HCT116 (cell line): ENCODE results near the gene NGRN. TPM values are rescaled to one million over a fixed set of nuclear protein-coding genes. Genes with fewer than 3 reads are reported as not detected.

Source experiments
- ATAC-seq: fragments of 200-7000 bp; cut with Tn5 transposase; 2 replicates; pipeline ENCODE4 v1.9.1; 2020; ENCODE audit warnings: mild to moderate bottlenecking, moderate library complexity
- BruUV-seq: library from RNA; stranded (reverse); fragments of 400-500 nt; replicated peaks from 2 replicates; lab custom pipeline; 2021; lab: Mats Ljungman, UMichigan
- CTCF ChIA-PET: fragments of 300-600 bp; sonication (Branson Sonifier 250); formaldehyde crosslinking; loops from one replicate; lab custom pipeline; 2021; ENCODE audit warnings: antibody characterized with exemption; lab: Charles Lee
- POLR2A ChIA-PET: fragments of 300-600, 350-600 bp; sonication (Branson Sonifier 250); formaldehyde crosslinking; loops from one replicate; lab custom pipeline; 2021; ENCODE audit warnings: antibody characterized with exemption; lab: Charles Lee
- RAD21 ChIA-PET, 2 experiments: fragments of 300-600 bp; sonication (Branson Sonifier 250); formaldehyde crosslinking; loops; one replicate each; lab custom pipeline; 2023; ENCODE audit warnings: low total read pairs in 2 of 2; ENCODE audit not compliant: uncharacterized antibody in 2 of 2, unreplicated experiment in 2 of 2, low non-redundant PET in 1 of 2; lab: Charles Lee
- DNase-seq: peaks from one replicate; pipeline ENCODE4 v3.0.0-alpha.2; 2010; ENCODE audit warnings: low read depth, low spot score
- H2AFZ ChIP-seq: fragments of 200-600 bp; shearing (Covaris generic), sonication (generic); 2 replicates; pipeline ENCODE4 v1.6.1; 2017; ENCODE audit warnings: low read depth, mixed run types, mixed read lengths, antibody characterized with exemption, low read length; ENCODE audit not compliant: poor library complexity, severe bottlenecking
- H3K27ac ChIP-seq: 2 replicates; pipeline ENCODE4 v1.5.1; 2012; ENCODE audit warnings: low read depth, low read length
- H3K27me3 ChIP-seq: fragments of 200-600 bp; sonication (generic); 2 replicates; pipeline ENCODE4 v1.6.1; 2016; ENCODE audit warnings: mixed run types, low read length, mixed read lengths; ENCODE audit not compliant: insufficient read depth
- H3K36me3 ChIP-seq, 2 experiments: fragments of 200-500 bp in 1 of 2; fragments of 200-600 bp in 1 of 2; sonication (Bioruptor generic) in 1 of 2; sonication (generic) in 1 of 2; 2 replicates each; pipeline versions ENCODE4 v1.5.1 to v1.6.1; 2014 to 2016; ENCODE audit warnings: low read length in 2 of 2, inconsistent platforms in 1 of 2, mixed read lengths in 1 of 2, mixed run types in 1 of 2; ENCODE audit not compliant: insufficient read depth in 2 of 2, control insufficient read depth in 1 of 2
- H3K4me1 ChIP-seq, 2 experiments: fragments of 200-600 bp in 1 of 2; sonication (generic) in 1 of 2; 2 replicates each; pipeline versions ENCODE4 v1.5.1 to v1.6.1; 2012 to 2017; ENCODE audit warnings: low read length in 2 of 2, inconsistent platforms in 1 of 2, mild to moderate bottlenecking in 1 of 2, mixed read lengths in 1 of 2, mixed run types in 1 of 2, moderate library complexity in 1 of 2; ENCODE audit not compliant: insufficient read depth in 2 of 2, control insufficient read depth in 1 of 2
- H3K4me2 ChIP-seq: fragments of 200-600 bp; sonication (generic); 2 replicates; pipeline ENCODE4 v1.6.1; 2017; ENCODE audit warnings: mixed run types, low read length, mixed read lengths
- H3K4me3 ChIP-seq, 2 experiments: fragments of 200-600 bp in 1 of 2; sonication (generic) in 1 of 2; replicated peaks in 1 of 2; 2 replicates each; pipeline ENCODE4 v1.5.1; 2011 to 2016; ENCODE audit warnings: low read length in 2 of 2, control low read depth in 1 of 2, low read depth in 1 of 2, mild to moderate bottlenecking in 1 of 2, mixed read lengths in 1 of 2, mixed run types in 1 of 2
- H3K79me2 ChIP-seq: fragments of 200-600 bp; sonication (generic); 2 replicates; pipeline ENCODE4 v1.6.1; 2017; ENCODE audit warnings: mild to moderate bottlenecking, mixed run types, low read length, moderate library complexity, mixed read lengths; ENCODE audit not compliant: insufficient read depth
- H3K9ac ChIP-seq: fragments of 200-600 bp; sonication (generic); 2 replicates; pipeline ENCODE4 v1.6.1; 2016; ENCODE audit warnings: low read length, mixed read lengths
- H3K9me2 ChIP-seq: fragments of 200-600 bp; sonication (generic), shearing (Covaris generic); 2 replicates; pipeline ENCODE4 v1.6.1; 2017; ENCODE audit warnings: mixed run types, mild to moderate bottlenecking, moderate library complexity; ENCODE audit not compliant: insufficient read depth
- H3K9me3 ChIP-seq, 2 experiments: fragments of 200-500 bp in 1 of 2; fragments of 200-600 bp in 1 of 2; sonication (Bioruptor generic) in 1 of 2; sonication (generic) in 1 of 2; 2 replicates each; pipeline ENCODE4 v1.6.1; 2014 to 2017; ENCODE audit warnings: low read length in 2 of 2, mixed read lengths in 2 of 2, inconsistent platforms in 1 of 2, low read depth in 1 of 2, mild to moderate bottlenecking in 1 of 2, mixed run types in 1 of 2, moderate library complexity in 1 of 2; ENCODE audit not compliant: control insufficient read depth in 1 of 2, insufficient read depth in 1 of 2
- H4K20me1 ChIP-seq: fragments of 200-600 bp; sonication (generic), shearing (Covaris generic); 2 replicates; pipeline ENCODE4 v1.6.1; 2017; ENCODE audit warnings: mixed run types, mild to moderate bottlenecking, moderate library complexity; ENCODE audit not compliant: insufficient read depth
- CBX3 ChIP-seq: IDR thresholded peaks from 2 replicates; pipeline ENCODE4 v1.6.1; 2012; ENCODE audit warnings: low read depth
- CEBPB ChIP-seq: IDR thresholded peaks from 2 replicates; pipeline ENCODE4 v1.6.1; 2012; ENCODE audit warnings: low read depth
- ELF1 ChIP-seq: IDR thresholded peaks from 2 replicates; pipeline ENCODE4 v1.6.1; 2012; ENCODE audit warnings: low read depth, borderline replicate concordance
- EZH2 ChIP-seq: fragments of 200-600 bp; sonication (generic); IDR thresholded peaks from 2 replicates; pipeline ENCODE4 v1.6.1; 2017; ENCODE audit warnings: antibody characterized with exemption, mixed run types
- EZH2phosphoT487 ChIP-seq: fragments of 200-600 bp; IDR thresholded peaks from 2 replicates; pipeline ENCODE4 v1.6.1; 2018; ENCODE audit warnings: antibody characterized with exemption, borderline replicate concordance
- FOSL1 ChIP-seq: IDR thresholded peaks from 2 replicates; pipeline ENCODE4 v1.6.1; 2012; ENCODE audit warnings: low read depth
- JUND ChIP-seq: IDR thresholded peaks from 2 replicates; pipeline ENCODE4 v1.6.1; 2012
- POLR2A ChIP-seq: IDR thresholded peaks from 2 replicates; pipeline ENCODE4 v1.7.0; 2011; ENCODE audit warnings: borderline replicate concordance; ENCODE audit not compliant: insufficient read depth, insufficient read length; ENCODE audit errors: extremely low read depth
- POLR2AphosphoS5 ChIP-seq: IDR thresholded peaks from 2 replicates; pipeline ENCODE4 v1.6.1; 2011; ENCODE audit warnings: mild to moderate bottlenecking, low read depth, low read length, moderate library complexity
- RAD21 ChIP-seq: IDR thresholded peaks from 2 replicates; pipeline ENCODE4 v1.6.1; 2012; ENCODE audit warnings: low read depth, mild to moderate bottlenecking
- SIN3A ChIP-seq: IDR thresholded peaks from 2 replicates; pipeline ENCODE4 v1.6.1; 2012; ENCODE audit warnings: low read depth
- SP1 ChIP-seq: IDR thresholded peaks from 2 replicates; pipeline ENCODE4 v1.6.1; 2012; ENCODE audit warnings: low read depth
- SRF ChIP-seq: IDR thresholded peaks from 2 replicates; pipeline ENCODE4 v1.6.1; 2012; ENCODE audit warnings: low read depth
- YY1 ChIP-seq: IDR thresholded peaks from 2 replicates; pipeline ENCODE4 v1.6.1; 2011; ENCODE audit warnings: low read length, low read depth, moderate library complexity, mild to moderate bottlenecking; ENCODE audit not compliant: insufficient replicate concordance; ENCODE audit errors: extremely low read depth
- ZBTB33 ChIP-seq: IDR thresholded peaks from 2 replicates; pipeline ENCODE4 v1.6.1; 2011; ENCODE audit warnings: mild to moderate bottlenecking, low read length, moderate library complexity; ENCODE audit not compliant: insufficient replicate concordance; ENCODE audit errors: extremely low read depth
- ZNF274 ChIP-seq: fragments of 200-500 bp; sonication (Bioruptor generic); IDR thresholded peaks from 2 replicates; pipeline ENCODE4 v1.6.1; 2014; ENCODE audit warnings: mild to moderate bottlenecking, low read depth, low read length, inconsistent platforms
- intact Hi-C: fragments of 100-400 bp; cut with micrococcal nuclease; formaldehyde crosslinking; loops from 2 replicates; pipeline ENCODE4 v1.10.0; 2022
- total RNA-seq: library from RNA; stranded (reverse); gene quantifications from one replicate; pipeline ENCODE4 v1.2.1, GENCODE V29; 2021; ENCODE audit not compliant: unreplicated experiment
- TF ChIP-seq, protein P1 (sequence below): IDR thresholded peaks from 2 replicates; pipeline ENCODE4 v1.6.1; 2012; ENCODE audit warnings: low read depth

NGRN gene
- total RNA-seq, 1 experiment from 2014 or later: 72.7 TPM

GRCh38 chr15:90264671-90265070 is 801 bp upstream of the NGRN start:
- Histone ChIP-seq H3K4me2 (peak overlapping the region; percentile 94), H3K4me3 (peak overlapping the region; percentile 74 to 96), H3K27ac (peak overlapping the region; percentile 78), H3K9me2 (no peaks in the 10 kb centered on the region), H3K9ac (peak overlapping the region; percentile 77), H4K20me1 (no peaks in the 10 kb centered on the region), H3K79me2 (peaks cover 50% of the 10 kb centered on the region), H3K36me3 (peaks cover 6 to 15% of the 10 kb centered on the region in 2 experiments), H3K27me3 (no peaks in the 10 kb centered on the region), H2AFZ (no peak overlapping the region), H3K9me3 (no peaks in the 10 kb centered on the region), H3K4me1 (peaks cover 16 to 45% of the 10 kb centered on the region in 2 experiments)
- ChIA-PET RAD21 (no interaction called here), CTCF (no interaction called here), POLR2A (no interaction called here)
- no TSS peak for BruUV-seq
- DNase-seq (no peak), ATAC-seq (peak; percentile 29)
- TF ChIP-seq EZH2 (no peak), YY1 (no peak), ZNF274 (no peak), ELF1 (no peak), POLR2A (no peak), SP1 (no peak), SRF (no peak), RAD21 (no peak), FOSL1 (peak; percentile 18), ZBTB33 (no peak), CBX3 (0 out of 2 replicates have a peak, but pooled peaks have one; percentile 9), CEBPB (no peak), EZH2phosphoT487 (no peak), POLR2AphosphoS5 (0 out of 2 replicates have a peak, but pooled peaks have one; percentile 24), JUND (0 out of 2 replicates have a peak, but pooled peaks have one; percentile 35), SIN3A (no peak; the same call in 1 of the 2 replicates)
- TF ChIP-seq, protein P1, sequence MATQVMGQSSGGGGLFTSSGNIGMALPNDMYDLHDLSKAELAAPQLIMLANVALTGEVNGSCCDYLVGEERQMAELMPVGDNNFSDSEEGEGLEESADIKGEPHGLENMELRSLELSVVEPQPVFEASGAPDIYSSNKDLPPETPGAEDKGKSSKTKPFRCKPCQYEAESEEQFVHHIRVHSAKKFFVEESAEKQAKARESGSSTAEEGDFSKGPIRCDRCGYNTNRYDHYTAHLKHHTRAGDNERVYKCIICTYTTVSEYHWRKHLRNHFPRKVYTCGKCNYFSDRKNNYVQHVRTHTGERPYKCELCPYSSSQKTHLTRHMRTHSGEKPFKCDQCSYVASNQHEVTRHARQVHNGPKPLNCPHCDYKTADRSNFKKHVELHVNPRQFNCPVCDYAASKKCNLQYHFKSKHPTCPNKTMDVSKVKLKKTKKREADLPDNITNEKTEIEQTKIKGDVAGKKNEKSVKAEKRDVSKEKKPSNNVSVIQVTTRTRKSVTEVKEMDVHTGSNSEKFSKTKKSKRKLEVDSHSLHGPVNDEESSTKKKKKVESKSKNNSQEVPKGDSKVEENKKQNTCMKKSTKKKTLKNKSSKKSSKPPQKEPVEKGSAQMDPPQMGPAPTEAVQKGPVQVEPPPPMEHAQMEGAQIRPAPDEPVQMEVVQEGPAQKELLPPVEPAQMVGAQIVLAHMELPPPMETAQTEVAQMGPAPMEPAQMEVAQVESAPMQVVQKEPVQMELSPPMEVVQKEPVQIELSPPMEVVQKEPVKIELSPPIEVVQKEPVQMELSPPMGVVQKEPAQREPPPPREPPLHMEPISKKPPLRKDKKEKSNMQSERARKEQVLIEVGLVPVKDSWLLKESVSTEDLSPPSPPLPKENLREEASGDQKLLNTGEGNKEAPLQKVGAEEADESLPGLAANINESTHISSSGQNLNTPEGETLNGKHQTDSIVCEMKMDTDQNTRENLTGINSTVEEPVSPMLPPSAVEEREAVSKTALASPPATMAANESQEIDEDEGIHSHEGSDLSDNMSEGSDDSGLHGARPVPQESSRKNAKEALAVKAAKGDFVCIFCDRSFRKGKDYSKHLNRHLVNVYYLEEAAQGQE: no peak
- intact Hi-C loops: no loop called here
